ENCODE data around the gene KCNK17.

The KCNK17 gene

GRCh38 chr6:39274471-39274870 lies 39.7 kb downstream of the KCNK17 start:
- no peak for TF ChIP-seq CTCF (IDR thresholded peaks at IDR 0.05)
- no peaks in the 10 kb centered on the region for H3K27me3 ChIP-seq
- no peaks in the 10 kb centered on the region for H3K4me1 ChIP-seq (ENCODE audit: control insufficient read depth in 1 of 2, insufficient read depth in 1 of 2, low read depth in 1 of 2, low read length in 1 of 2)
- H3K9me3 ChIP-seq = no peaks in the 10 kb centered on the region
- H3K36me3 ChIP-seq = no peaks in the 10 kb centered on the region
- H3K27ac ChIP-seq = no peak overlapping the region
- no peak overlapping the region for H3K4me3 ChIP-seq (ENCODE audit: low read depth in 1 of 2, low read length in 1 of 2)

DNA sequence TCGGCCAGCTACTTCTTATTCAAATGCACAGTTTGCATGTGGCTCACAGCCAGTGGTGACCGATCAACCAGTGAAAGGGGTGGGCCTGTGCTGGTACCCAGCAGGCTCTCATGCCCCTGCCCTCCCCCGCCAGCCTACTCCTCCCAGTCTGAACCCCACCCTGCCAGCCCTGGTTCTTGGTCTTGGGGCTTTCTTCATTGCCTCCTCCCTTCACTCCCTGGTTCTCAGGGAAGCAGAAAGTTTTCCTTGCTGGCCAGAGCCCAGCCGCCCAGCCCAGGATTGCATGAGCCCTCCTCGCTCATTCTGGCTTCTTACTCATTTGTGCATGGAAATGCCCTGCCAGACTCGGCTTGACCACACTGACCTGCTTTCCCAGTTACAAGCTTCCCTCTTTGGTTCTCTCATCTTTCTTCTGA lies 40.8 kb downstream of the KCNK17 start:
- H3K9me3 ChIP-seq = no peaks in the 10 kb centered on the region
- H3K27ac ChIP-seq = no peak overlapping the region
- TF ChIP-seq CTCF (IDR thresholded peaks at IDR 0.05) = no peak
- no peaks in the 10 kb centered on the region for H3K27me3 ChIP-seq
- no peak overlapping the region for H3K4me3 ChIP-seq (ENCODE audit: low read depth in 1 of 2, low read length in 1 of 2)
- H3K36me3 ChIP-seq = no peaks in the 10 kb centered on the region
- no peaks in the 10 kb centered on the region for H3K4me1 ChIP-seq (ENCODE audit: control insufficient read depth in 1 of 2, insufficient read depth in 1 of 2, low read depth in 1 of 2, low read length in 1 of 2)

DNA sequence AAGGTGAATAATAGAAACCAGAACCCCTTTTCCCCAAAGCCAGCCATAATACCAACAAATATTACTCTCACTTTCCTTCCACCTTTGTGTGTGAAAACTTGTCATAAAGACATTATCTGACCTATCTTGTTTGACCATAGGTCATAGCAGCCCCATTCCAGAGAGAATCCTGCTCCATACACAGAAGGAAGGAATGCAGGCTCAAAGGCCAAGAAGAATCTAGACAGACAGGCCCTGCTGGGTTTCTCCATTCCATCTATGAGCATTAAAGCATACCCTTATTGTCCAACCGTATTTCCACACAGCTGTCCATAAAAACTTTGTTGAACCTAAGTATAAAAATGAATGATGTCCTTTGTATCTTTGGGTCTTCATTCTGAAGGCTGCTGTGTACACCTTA lies 44.3 kb downstream of the KCNK17 start:
- H3K4me1 ChIP-seq (ENCODE audit: control insufficient read depth in 1 of 2, insufficient read depth in 1 of 2, low read depth in 1 of 2, low read length in 1 of 2) = no peaks in the 10 kb centered on the region
- H3K9me3 ChIP-seq = no peaks in the 10 kb centered on the region
- no peaks in the 10 kb centered on the region for H3K27me3 ChIP-seq
- H3K27ac ChIP-seq = no peak overlapping the region
- H3K36me3 ChIP-seq = no peaks in the 10 kb centered on the region
- H3K4me3 ChIP-seq (ENCODE audit: low read depth in 1 of 2, low read length in 1 of 2) = no peak overlapping the region
- TF ChIP-seq CTCF (IDR thresholded peaks at IDR 0.05) = no peak

- Histone ChIP-seq H3K27ac (no peak overlapping the region), H3K4me3 (ENCODE audit: low read depth in 1 of 2, low read length in 1 of 2) (no peak overlapping the region), H3K36me3 (no peaks in the 10 kb centered on the region), H3K9me3 (no peaks in the 10 kb centered on the region), H3K27me3 (no peaks in the 10 kb centered on the region), H3K4me1 (ENCODE audit: control insufficient read depth in 1 of 2, insufficient read depth in 1 of 2, low read depth in 1 of 2, low read length in 1 of 2) (peaks cover 0 to under 1% of the 10 kb centered on the region in 2 experiments)
- no peak for TF ChIP-seq CTCF (IDR thresholded peaks at IDR 0.05)
These were observed 45.5 kb downstream of the KCNK17 start for GRCh38 chr6:39268721-39269120.

GRCh38 chr6:39268171-39268570 lies 46.0 kb downstream of the KCNK17 start:
- Histone ChIP-seq H3K36me3 (no peaks in the 10 kb centered on the region), H3K4me1 (ENCODE audit: control insufficient read depth in 1 of 2, insufficient read depth in 1 of 2, low read depth in 1 of 2, low read length in 1 of 2) (peaks cover 0 to 6% of the 10 kb centered on the region in 2 experiments), H3K27me3 (no peaks in the 10 kb centered on the region), H3K27ac (no peak overlapping the region), H3K9me3 (no peaks in the 10 kb centered on the region), H3K4me3 (ENCODE audit: low read depth in 1 of 2, low read length in 1 of 2) (no peak overlapping the region)
- no peak for TF ChIP-seq CTCF (IDR thresholded peaks at IDR 0.05)

DNA sequence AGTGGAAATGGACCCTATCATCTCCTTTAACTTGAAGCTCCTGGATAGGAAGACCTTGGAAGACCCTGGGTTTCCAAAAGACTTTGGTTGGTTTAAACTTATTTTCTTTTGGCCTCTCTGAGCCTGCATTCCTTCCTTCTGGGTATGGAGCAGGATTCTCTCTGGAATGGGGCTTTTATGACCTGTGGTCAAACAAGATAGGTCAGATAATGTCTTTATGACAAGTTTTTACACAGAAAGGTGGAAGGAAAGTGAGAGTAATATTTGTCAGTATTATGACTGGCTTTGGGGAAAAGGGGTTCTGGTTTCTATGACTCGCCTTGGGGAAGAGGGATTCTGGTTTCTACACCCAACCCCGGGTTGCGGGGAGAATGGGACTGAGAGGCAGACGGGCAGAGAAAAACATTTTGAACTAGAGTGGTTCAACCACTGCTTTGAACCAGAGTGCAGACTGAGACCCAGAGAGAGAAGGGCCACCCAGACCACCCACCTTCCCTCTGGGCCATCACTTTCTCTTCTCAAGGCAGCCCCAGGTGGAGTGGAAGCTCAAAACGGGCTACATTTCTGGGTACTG lies 47.4 kb downstream of the KCNK17 start:
- Histone ChIP-seq H3K27me3 (no peaks in the 10 kb centered on the region), H3K36me3 (no peaks in the 10 kb centered on the region), H3K27ac (no peak overlapping the region), H3K9me3 (no peaks in the 10 kb centered on the region), H3K4me1 (ENCODE audit: control insufficient read depth in 1 of 2, insufficient read depth in 1 of 2, low read depth in 1 of 2, low read length in 1 of 2) (peaks cover 0 to 8% of the 10 kb centered on the region in 2 experiments), H3K4me3 (ENCODE audit: low read depth in 1 of 2, low read length in 1 of 2) (no peak overlapping the region)
- no peak for TF ChIP-seq CTCF (IDR thresholded peaks at IDR 0.05)
